ENCODE data around the gene NBPF14. TPM values are rescaled to one million over a fixed set of nuclear protein-coding genes. Genes with fewer than 3 reads are reported as not detected.
"Not testable (repeated sequence)": the region's sequence is repeated elsewhere in the genome, so short reads cannot be mapped to it uniquely, and the experiment has no call there.

The NBPF14 gene
- polyA plus RNA-seq, 2 of the 4 experiments (the other 2 are of a cell fraction), result 6.8 to 13.5 TPM

DNA sequence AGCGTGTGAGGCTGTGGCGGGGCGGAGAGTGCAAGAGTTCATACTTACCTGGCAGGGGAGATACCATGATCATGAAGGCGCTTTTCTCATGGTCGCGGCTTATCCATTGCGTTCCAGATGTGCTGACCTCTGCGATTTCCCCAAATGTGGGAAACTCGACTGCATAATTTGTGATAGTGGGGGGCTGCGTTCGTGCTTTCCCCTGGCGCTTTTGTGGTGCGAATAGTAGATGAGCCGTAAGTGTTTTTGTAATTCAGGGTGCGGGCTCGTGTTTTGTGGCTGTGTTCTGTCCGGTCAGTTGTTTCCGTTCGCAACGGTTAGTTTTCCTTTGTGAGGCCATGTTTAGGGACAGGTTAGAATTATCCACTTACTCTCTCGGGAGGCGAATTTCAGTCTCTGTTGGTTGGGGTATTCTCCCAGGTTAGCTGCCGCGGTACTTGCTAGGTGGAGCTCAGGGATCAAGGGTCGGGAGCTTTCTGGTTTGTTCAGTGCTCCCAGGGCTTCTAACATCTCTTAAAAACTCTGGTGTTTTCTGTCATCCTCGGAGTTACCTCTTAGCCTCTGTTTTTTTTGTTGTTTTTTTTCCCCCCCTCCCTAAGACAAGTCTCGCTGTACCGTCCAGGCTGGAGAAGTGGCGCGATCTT lies 73.1 kb downstream of the NBPF14 start (continued):
- TF ChIP-seq, protein P1, sequence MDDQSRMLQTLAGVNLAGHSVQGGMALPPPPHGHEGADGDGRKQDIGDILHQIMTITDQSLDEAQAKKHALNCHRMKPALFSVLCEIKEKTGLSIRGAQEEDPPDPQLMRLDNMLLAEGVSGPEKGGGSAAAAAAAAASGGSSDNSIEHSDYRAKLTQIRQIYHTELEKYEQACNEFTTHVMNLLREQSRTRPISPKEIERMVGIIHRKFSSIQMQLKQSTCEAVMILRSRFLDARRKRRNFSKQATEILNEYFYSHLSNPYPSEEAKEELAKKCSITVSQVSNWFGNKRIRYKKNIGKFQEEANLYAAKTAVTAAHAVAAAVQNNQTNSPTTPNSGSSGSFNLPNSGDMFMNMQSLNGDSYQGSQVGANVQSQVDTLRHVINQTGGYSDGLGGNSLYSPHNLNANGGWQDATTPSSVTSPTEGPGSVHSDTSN (IDR thresholded peaks at IDR 0.05), result peak; percentile 97
- peak in 1 of 2 experiments; percentile 69; a peak in 1 of 4 replicates for TF ChIP-seq CEBPB (IDR thresholded peaks at IDR 0.05)
- peak; percentile 99 for TF ChIP-seq MAFK (IDR thresholded peaks at IDR 0.05; ENCODE audit: partially characterized antibody)
- TF ChIP-seq HOXA7 (CRISPR knock-in tag; IDR thresholded peaks at IDR 0.05), result peak; percentile 100
- TF ChIP-seq, protein P2, sequence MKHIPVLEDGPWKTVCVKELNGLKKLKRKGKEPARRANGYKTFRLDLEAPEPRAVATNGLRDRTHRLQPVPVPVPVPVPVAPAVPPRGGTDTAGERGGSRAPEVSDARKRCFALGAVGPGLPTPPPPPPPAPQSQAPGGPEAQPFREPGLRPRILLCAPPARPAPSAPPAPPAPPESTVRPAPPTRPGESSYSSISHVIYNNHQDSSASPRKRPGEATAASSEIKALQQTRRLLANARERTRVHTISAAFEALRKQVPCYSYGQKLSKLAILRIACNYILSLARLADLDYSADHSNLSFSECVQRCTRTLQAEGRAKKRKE (CRISPR knock-in tag; IDR thresholded peaks at IDR 0.05; ENCODE audit: low read depth), result peak; percentile 91
- TF ChIP-seq ESRRA (IDR thresholded peaks at IDR 0.05; ENCODE audit: borderline replicate concordance, low read length), result peak; percentile 51; the same call in 1 of the 2 replicates
- TF ChIP-seq, protein P3, sequence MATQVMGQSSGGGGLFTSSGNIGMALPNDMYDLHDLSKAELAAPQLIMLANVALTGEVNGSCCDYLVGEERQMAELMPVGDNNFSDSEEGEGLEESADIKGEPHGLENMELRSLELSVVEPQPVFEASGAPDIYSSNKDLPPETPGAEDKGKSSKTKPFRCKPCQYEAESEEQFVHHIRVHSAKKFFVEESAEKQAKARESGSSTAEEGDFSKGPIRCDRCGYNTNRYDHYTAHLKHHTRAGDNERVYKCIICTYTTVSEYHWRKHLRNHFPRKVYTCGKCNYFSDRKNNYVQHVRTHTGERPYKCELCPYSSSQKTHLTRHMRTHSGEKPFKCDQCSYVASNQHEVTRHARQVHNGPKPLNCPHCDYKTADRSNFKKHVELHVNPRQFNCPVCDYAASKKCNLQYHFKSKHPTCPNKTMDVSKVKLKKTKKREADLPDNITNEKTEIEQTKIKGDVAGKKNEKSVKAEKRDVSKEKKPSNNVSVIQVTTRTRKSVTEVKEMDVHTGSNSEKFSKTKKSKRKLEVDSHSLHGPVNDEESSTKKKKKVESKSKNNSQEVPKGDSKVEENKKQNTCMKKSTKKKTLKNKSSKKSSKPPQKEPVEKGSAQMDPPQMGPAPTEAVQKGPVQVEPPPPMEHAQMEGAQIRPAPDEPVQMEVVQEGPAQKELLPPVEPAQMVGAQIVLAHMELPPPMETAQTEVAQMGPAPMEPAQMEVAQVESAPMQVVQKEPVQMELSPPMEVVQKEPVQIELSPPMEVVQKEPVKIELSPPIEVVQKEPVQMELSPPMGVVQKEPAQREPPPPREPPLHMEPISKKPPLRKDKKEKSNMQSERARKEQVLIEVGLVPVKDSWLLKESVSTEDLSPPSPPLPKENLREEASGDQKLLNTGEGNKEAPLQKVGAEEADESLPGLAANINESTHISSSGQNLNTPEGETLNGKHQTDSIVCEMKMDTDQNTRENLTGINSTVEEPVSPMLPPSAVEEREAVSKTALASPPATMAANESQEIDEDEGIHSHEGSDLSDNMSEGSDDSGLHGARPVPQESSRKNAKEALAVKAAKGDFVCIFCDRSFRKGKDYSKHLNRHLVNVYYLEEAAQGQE (IDR thresholded peaks at IDR 0.05), result peak; percentile 87
- peak; percentile 100 for TF ChIP-seq JUN (IDR thresholded peaks at IDR 0.05)
- TF ChIP-seq RARB (CRISPR knock-in tag; IDR thresholded peaks at IDR 0.05), result peak; percentile 100
- TF ChIP-seq RAD21 (conservative IDR thresholded peaks at IDR 0.05 in 1 of 2, IDR thresholded peaks at IDR 0.05 in 1 of 2), result peak in 1 of 2 experiments; percentile 18; a peak in 2 of 5 replicates
- peak; percentile 61 for TF ChIP-seq CHD2 (IDR thresholded peaks at IDR 0.05; ENCODE audit: low read length, partially characterized antibody)
- peak; percentile 97 for TF ChIP-seq POLR2A (IDR thresholded peaks at IDR 0.05; ENCODE audit: low read length)
- TF ChIP-seq, protein P4, sequence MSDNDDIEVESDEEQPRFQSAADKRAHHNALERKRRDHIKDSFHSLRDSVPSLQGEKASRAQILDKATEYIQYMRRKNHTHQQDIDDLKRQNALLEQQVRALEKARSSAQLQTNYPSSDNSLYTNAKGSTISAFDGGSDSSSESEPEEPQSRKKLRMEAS (IDR thresholded peaks at IDR 0.05), result peak; percentile 69
- TF ChIP-seq, protein P5, sequence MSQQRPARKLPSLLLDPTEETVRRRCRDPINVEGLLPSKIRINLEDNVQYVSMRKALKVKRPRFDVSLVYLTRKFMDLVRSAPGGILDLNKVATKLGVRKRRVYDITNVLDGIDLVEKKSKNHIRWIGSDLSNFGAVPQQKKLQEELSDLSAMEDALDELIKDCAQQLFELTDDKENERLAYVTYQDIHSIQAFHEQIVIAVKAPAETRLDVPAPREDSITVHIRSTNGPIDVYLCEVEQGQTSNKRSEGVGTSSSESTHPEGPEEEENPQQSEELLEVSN (IDR thresholded peaks at IDR 0.05; ENCODE audit: borderline replicate concordance, low read depth), result peak; percentile 52; the same call in 1 of the 2 replicates

DNA sequence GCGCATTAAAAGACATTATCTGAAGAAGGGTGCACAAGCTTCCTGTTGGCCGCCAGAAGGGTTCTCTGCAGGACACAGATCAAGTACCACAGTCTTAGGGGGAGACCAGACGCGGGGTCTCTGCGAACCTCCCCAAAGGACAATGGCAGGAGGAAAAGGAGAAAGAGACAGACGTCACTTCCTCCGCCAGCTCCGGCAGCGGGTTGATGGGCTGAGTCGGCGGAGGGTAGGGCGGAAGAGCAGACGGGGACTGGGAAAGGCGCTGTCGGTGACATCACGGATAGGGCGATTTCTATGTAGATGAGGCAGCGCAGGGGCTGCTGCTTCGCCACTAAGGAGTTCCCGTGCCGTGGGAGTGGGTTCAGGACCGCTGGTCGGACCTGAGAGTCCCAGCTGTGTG lies 73.7 kb downstream of the NBPF14 start:
- H3K4me3 ChIP-seq, result peak overlapping the region; percentile 36
- WGBS (ENCODE audit: missing lambda C conversion rate), result under 1% methylated on average over 17 of the region's 23 CpGs
- CTCF ChIA-PET, H3K9me3 ChIP-seq, FAIRE-seq, H3K4me1 ChIP-seq: not testable (repeated sequence)
- DNase-seq (ENCODE audit: low read depth in 1 of 2, low spot score in 1 of 2) (peak in 1 of 2 experiments; percentile 94), ATAC-seq (peak; percentile 79 to 85)
- POLR2A ChIA-PET, result interaction anchor here (1.0 to 1.7 kb wide), 2 partner anchors 133 to 259 kb away, joined by 3 to 17 read pairs; no protein-coding TSS in a partner anchor
- H3K4me2 ChIP-seq, result peak overlapping the region; percentile 74
- TF ChIP-seq EHMT2 (IDR thresholded peaks at IDR 0.05; ENCODE audit: low read depth) (peak; percentile 47; the same call in 1 of the 2 replicates), POLR2A (IDR thresholded peaks at IDR 0.05; ENCODE audit: low read length) (peak; percentile 28; the same call in 1 of the 2 replicates)
- H3K27ac ChIP-seq, result peak overlapping the region; percentile 71 to 89

DNA sequence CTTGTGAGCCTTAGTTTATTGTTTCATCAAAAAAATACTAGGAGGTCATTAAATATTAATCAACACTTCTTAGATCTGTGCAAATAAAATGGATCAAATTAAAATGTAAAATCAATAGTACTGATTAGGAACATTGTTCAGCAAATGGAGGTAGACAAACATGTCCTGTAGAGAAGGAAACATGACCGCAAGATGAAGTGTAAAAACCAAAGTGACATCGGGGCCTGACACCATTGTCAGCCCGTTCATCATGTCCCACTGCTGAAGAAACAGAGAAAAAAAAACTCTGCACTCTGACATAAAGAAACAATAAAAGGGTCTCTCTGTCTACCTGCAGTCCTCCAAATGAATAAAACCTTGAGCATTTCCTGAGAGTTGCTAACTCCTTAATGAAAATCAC lies 81.5 kb downstream of the NBPF14 start:
- DNase-seq (ENCODE audit: low read depth in 1 of 2, low spot score in 1 of 2); POLR2A ChIA-PET; ATAC-seq; H3K4me1 ChIP-seq; FAIRE-seq; H3K9me3 ChIP-seq; H3K4me3 ChIP-seq; H3K4me2 ChIP-seq; H3K27ac ChIP-seq; CTCF ChIA-PET: not testable (repeated sequence)
- no CpG with 5 or more reads among the region's 3 CpGs for WGBS (ENCODE audit: missing lambda C conversion rate)

DNA sequence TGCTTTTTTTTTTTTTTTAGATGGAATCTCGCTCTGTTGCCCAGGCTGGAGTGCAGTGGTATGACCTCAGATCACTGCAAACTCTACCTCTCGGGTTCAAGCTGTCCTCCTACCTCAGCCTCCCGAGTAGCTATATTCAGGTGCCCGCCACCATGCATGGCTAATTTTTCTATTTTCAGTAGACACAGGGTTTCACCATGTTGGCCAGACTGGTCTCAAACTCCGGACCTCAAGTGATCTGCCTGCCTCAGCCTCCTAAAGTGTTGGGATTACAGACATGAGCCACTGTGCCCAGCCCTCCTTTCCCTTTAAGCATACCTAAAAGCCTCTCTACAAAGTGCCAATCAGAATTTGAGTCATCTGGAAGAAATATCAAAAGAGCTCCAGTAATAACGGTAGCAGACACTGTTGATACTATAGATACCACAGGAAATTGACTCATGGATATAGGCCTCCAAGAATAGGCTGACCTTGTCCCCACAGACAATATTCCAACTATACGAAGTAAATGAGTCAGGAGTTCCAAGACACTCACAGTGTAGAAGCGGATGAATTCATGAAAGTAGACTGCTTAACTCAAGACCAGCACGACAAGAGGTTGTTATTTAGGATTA lies 83.1 kb downstream of the NBPF14 start:
- FAIRE-seq, CTCF ChIA-PET, POLR2A ChIA-PET, ATAC-seq, H3K4me2 ChIP-seq, H3K4me3 ChIP-seq, H3K4me1 ChIP-seq, H3K9me3 ChIP-seq, H3K27ac ChIP-seq: not testable (repeated sequence)
- WGBS (ENCODE audit: missing lambda C conversion rate), result 50% methylated on average over 7 of the region's 9 CpGs
- DNase-seq (ENCODE audit: low read depth in 1 of 2, low spot score in 1 of 2), result peak in 1 of 2 experiments; percentile 23

DNA sequence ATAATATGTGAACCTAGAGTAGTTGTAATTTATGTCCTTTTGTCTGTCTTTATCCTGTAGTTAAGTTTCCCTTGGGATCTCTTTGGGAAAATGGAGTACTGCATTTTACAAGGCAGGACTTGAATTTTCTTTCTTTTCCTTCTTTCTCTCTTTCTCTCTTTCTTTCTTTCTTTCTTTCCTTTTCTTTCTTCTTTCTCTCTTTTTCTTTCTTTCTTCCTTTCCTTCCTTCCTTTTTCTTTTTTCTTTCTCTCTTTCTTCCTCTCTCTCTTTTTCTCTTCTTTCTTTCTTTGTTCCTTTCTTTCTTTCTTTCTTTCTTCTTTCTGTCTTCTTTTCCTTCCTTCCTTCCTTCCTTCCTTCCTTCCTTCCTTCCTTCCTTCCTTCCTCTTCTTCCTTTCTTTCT lies 101.9 kb downstream of the NBPF14 start:
- FAIRE-seq; POLR2A ChIA-PET; ATAC-seq; H3K4me2 ChIP-seq; H3K9me3 ChIP-seq; H3K4me3 ChIP-seq; H3K4me1 ChIP-seq; CTCF ChIA-PET; DNase-seq (ENCODE audit: low read depth in 1 of 2, low spot score in 1 of 2); H3K27ac ChIP-seq: not testable (repeated sequence)

DNA sequence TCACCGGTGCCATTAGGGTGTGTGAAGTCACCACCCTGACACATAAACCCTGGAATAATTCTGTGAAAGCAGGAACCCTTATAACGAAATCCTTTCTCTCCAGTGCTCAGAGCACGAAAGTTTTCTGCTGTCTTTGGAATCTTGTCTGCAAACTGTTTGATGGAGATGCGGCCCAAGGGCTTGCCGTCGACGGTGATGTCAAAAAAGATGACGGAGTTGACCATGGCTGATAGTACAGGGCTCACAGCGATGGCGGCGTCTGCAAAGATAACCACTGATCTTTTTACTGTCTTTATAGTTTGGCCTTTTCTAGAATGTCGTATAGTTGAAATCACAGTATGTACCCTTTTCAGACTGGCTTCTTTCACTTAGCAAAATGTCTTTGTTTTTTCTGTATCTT lies 112.8 kb downstream of the NBPF14 start, which contains the start of gene PPIAL4G:
TSS of gene PPIAL4G (minus strand) at position 274 of the 400 bp plus-strand sequence. CDS start at position 224, 50 bp downstream.
- POLR2A ChIA-PET; H3K9me3 ChIP-seq; H3K4me1 ChIP-seq; H3K27ac ChIP-seq; ATAC-seq; CTCF ChIA-PET; H3K4me2 ChIP-seq; DNase-seq (ENCODE audit: low read depth in 1 of 2, low spot score in 1 of 2); FAIRE-seq; H3K4me3 ChIP-seq: not testable (repeated sequence)
- 66% methylated on average over 12 of the region's 12 CpGs for WGBS (ENCODE audit: missing lambda C conversion rate)

Data from A549 (cell line).